HG03575 (cell line): ENCODE measurements around the gene NKD1.
"Not testable (repeated sequence)": the region's sequence is repeated elsewhere in the genome, so short reads cannot be mapped to it uniquely, and the experiment has no call there.

Experiments used
- ATAC-seq: cut with Tn5 transposase; IDR thresholded peaks from one replicate; pipeline ENCODE4 v1.9.1; 2021; ENCODE audit not compliant: unreplicated experiment, insufficient number of reproducible peaks, low FRiP score; ENCODE audit errors: extremely low read depth

The NKD1 gene, protein sequence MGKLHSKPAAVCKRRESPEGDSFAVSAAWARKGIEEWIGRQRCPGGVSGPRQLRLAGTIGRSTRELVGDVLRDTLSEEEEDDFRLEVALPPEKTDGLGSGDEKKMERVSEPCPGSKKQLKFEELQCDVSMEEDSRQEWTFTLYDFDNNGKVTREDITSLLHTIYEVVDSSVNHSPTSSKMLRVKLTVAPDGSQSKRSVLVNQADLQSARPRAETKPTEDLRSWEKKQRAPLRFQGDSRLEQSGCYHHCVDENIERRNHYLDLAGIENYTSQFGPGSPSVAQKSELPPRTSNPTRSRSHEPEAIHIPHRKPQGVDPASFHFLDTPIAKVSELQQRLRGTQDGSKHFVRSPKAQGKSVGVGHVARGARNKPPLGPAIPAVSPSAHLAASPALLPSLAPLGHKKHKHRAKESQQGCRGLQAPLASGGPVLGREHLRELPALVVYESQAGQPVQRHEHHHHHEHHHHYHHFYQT

DNA sequence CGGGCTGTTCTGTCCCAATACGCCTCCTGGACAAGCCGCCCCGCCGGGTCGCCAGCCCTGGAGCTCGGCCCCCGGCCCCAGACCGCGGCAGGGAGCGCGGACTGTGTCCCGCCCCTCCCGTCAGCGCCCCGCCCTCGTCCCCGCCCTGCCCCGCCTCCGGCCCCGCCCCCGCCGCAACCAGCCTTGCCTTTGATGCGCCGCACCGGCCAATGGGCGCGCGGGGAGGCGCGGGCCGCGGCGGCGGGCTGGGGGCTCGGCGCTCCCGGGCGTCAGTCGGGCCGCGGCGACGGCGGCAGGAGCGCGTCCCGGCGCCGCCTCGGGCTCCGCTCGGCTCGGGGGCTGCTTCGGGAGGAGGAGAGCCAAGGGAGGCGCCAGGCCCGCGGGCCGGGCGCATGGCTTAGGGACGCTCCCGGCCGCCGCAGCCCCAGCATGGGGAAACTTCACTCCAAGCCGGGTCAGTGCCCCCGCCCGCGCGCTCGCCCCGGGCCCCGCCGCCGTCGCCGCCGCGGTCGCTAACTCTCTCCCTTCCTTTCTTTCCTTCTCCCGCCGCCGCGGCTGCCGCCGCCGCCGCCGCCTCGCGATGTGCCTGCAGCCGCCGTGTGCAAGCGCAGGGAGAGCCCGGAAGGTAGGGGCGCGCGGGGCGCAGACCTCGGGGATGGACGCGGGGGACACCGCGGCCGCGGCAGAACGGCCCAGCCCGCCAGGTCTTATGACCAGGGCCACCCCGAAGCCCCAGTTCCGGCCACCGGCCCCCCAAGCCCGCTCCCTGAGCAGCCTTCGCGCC is at the start of gene NKD1:
TSS of gene NKD1 (plus strand) at position 272 of the 784 bp plus-strand sequence. CDS start at position 430, 158 bp downstream.
- ATAC-seq, result no peak

GRCh38 chr16:50498431-50499155 is 49.6 kb upstream of the NKD1 start:
- ATAC-seq, result no peak

GRCh38 chr16:50499254-50499653 is 48.9 kb upstream of the NKD1 start:
- ATAC-seq, result no peak

- ATAC-seq, result no peak
Measured at GRCh38 chr16:50500171-50500874, 47.9 kb upstream of the NKD1 start.

DNA sequence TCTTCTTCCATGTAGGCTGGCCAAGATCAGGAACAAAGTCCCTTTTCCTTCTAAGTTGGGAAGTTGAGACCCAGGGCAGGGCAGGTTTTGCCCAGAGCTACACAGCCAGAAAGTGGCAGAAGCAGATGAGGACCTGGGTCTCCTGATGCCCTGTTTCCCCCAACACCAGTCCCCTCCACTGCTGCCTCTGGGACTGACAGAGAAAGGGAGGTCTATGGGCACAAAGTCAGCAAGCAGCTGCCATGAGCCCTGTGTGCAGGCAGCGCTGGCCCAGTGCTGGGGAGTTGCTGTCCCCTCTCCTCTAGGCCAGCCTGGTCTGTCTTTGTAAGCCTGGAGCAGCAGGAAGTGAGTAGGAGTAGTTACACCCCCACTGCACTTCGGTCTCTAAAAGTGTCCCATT is 46.9 kb upstream of the NKD1 start:
- no peak for ATAC-seq

GRCh38 chr16:50501986-50502615 is 46.1 kb upstream of the NKD1 start:
- ATAC-seq, result no peak

GRCh38 chr16:50502616-50503011 is 45.6 kb upstream of the NKD1 start:
- ATAC-seq, result no peak

DNA sequence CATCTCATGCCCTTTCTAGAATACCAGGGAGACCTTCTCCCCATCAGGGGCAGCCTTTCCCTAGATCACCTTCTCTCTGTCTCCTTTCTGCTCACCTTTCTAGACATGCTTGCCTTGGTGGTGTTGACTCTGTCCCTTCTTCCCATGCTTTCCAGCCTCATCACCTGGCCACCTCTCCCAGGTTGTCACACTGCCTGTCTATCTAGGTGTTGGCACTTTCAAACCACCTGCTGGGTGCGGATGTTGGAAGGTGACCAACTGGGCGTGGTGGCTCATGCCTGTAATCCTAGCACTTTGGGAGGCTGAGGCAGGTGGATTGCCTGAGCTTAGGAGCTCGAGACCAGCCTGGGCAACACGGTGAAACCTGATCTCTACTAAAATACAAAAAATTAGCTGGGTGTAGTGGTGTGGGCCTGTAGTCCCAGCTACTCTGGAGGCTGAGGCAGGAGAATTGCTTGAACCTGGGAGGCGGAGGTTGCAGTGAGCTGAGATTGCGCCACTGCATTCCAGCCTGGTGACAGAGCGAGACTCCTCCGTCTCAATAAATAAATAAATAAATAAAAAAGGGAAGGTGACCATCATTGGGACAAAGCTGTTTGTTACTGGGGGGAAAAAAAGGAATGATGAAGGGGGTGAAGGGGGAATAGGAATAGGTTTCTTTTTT is 44.2 kb upstream of the NKD1 start:
- ATAC-seq, result not testable (repeated sequence)

GRCh38 chr16:50505115-50505514 is 43.1 kb upstream of the NKD1 start:
- no peak for ATAC-seq

- ATAC-seq, result no peak
Measured at GRCh38 chr16:50505714-50506542, 42.3 kb upstream of the NKD1 start.

DNA sequence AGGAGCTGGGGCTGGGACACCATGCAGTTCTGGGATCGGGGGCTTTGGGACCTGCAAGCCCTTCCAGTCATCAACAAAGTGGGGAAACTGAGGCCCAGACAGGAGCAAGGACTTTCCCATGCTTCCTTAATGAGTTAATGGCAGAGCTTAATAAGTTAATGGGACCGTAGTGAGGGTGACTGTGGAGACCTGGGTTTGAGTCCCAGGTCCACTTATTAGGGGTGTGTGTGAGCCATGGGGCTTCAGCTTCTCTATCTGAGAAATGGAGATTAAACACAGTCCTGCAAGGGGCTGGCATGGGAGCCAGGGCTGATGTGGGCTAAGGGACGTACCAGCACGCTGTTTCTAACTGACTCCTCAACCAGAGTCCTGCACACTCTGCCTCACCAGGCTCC is 41.7 kb upstream of the NKD1 start:
- ATAC-seq, result no peak

- no peak for ATAC-seq
Measured at GRCh38 chr16:50507397-50507796, 40.8 kb upstream of the NKD1 start.

GRCh38 chr16:50509521-50510341 is 38.5 kb upstream of the NKD1 start:
- ATAC-seq, result no peak

- ATAC-seq, result no peak
Measured at GRCh38 chr16:50515218-50515617, 33.0 kb upstream of the NKD1 start.

DNA sequence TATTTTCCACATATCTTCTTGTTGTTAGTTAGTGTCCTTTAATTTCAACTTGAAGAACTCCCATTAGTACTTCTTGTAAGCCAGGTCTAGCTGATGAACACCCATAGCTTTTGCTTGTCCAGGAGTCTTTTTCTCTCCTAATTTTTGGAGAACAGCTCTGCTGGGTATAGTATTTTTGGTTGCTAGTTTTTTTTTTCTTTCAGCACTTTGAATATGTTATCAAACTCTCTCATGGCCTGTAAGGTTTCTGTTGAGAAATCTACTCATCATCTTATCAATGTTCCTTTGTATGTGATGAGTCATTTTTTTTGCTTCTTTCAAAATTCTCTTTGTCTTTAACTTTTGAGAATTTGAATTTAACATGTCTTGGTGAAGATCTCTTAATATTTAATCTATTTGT is 31.8 kb upstream of the NKD1 start:
- ATAC-seq, result no peak

DNA sequence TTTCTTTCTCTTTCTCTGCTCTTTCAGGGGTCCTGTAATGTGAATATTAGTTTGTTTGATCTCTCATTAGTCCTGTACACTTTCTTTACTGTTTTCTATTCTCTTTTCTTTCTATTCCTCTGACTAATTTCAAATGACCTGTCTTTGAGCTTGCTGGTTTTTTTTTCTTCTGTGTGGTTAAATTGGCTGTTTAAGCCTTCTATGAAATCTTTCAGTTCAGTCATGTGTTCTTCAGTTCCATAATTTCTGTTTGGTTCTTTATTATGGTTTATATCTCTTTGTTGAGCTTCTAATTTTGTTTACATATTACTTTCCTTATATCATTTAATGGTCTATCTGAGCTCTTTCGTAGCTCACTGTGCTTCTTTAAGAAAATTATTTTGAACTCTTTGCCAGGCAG is 31.3 kb upstream of the NKD1 start:
- no peak for ATAC-seq
